A673 (cell line): ENCODE results near the gene MOB2. TPM values are rescaled to one million over a fixed set of nuclear protein-coding genes. Genes with fewer than 3 reads are reported as not detected.

Experiments
- BruUV-seq: library from RNA; stranded (reverse); fragments of 400-500 nt; replicated peaks from 2 replicates; lab custom pipeline; 2021; lab: Mats Ljungman, UMichigan
- CTCF ChIA-PET: fragments of 300-600 bp; sonication (Branson Sonifier 250); formaldehyde crosslinking; loops from one replicate; lab custom pipeline; 2022; ENCODE audit warnings: antibody characterized with exemption; lab: Charles Lee
- POLR2A ChIA-PET: fragments of 300-600 bp; sonication (Branson Sonifier 250); formaldehyde crosslinking; loops from one replicate; lab custom pipeline; 2022; ENCODE audit warnings: antibody characterized with exemption; ENCODE audit not compliant: low non-redundant PET; lab: Charles Lee
- DNase-seq: peaks from one replicate; pipeline ENCODE4 v3.0.0-alpha.2; 2015; ENCODE audit warnings: low spot score
- H3K27ac ChIP-seq: fragments of 200-600 bp; sonication (generic); 2 replicates; pipeline ENCODE4 v1.5.1; 2016; ENCODE audit warnings: mixed run types, low read depth, mild to moderate bottlenecking, mixed read lengths, antibody characterized with exemption, low read length; ENCODE audit not compliant: poor library complexity, severe bottlenecking
- H3K27me3 ChIP-seq: fragments of 200-600 bp; sonication (generic); replicated peaks from 2 replicates; pipeline ENCODE4 v1.6.1; 2017; ENCODE audit warnings: mixed run types, low read depth, mild to moderate bottlenecking, mixed read lengths, antibody characterized with exemption, low read length; ENCODE audit not compliant: insufficient read depth, poor library complexity
- H3K36me3 ChIP-seq: fragments of 200-600 bp; sonication (generic); 2 replicates; pipeline ENCODE4 v1.6.1; 2016; ENCODE audit warnings: mixed run types, mild to moderate bottlenecking, mixed read lengths, antibody characterized with exemption, low read length; ENCODE audit not compliant: insufficient read depth, poor library complexity, severe bottlenecking
- H3K4me1 ChIP-seq: fragments of 200-600 bp; sonication (generic); 2 replicates; pipeline ENCODE4 v1.6.1; 2017; ENCODE audit warnings: mixed run types, mild to moderate bottlenecking, mixed read lengths, antibody characterized with exemption, low read length; ENCODE audit not compliant: insufficient read depth, poor library complexity, severe bottlenecking
- H3K4me3 ChIP-seq: fragments of 200-600 bp; sonication (generic); 2 replicates; pipeline ENCODE4 v1.5.1; 2016; ENCODE audit warnings: low read depth, mixed run types, mild to moderate bottlenecking, mixed read lengths, low read length; ENCODE audit not compliant: poor library complexity, severe bottlenecking
- H3K9me3 ChIP-seq: fragments of 200-600 bp; sonication (generic); 2 replicates; pipeline ENCODE4 v1.6.1; 2016; ENCODE audit warnings: mixed run types, low read depth, mild to moderate bottlenecking, mixed read lengths, antibody characterized with exemption, low read length; ENCODE audit not compliant: poor library complexity, severe bottlenecking
- CTCF ChIP-seq: fragments of 300-800, 200-600 bp; sonication (generic); conservative IDR thresholded peaks from 2 replicates; pipeline ENCODE4 v1.5.1; 2017; ENCODE audit warnings: low read depth, mild to moderate bottlenecking, antibody characterized with exemption, low read length, moderate library complexity, mixed read lengths
- EZH2 ChIP-seq: fragments of 200-600 bp; sonication (generic); IDR thresholded peaks from 2 replicates; pipeline ENCODE4 v1.6.1; 2017; ENCODE audit warnings: borderline replicate concordance, low read depth, mild to moderate bottlenecking, mixed read lengths, antibody characterized with exemption, low read length; ENCODE audit not compliant: poor library complexity, severe bottlenecking
- intact Hi-C: fragments of 100-400 bp; cut with micrococcal nuclease; formaldehyde crosslinking; loops from one replicate; pipeline ENCODE4 v1.10.0; 2022; ENCODE audit not compliant: unreplicated experiment
- total RNA-seq: library from RNA; stranded (reverse); gene quantifications from 2 replicates; pipeline ENCODE4 v1.2.3, GENCODE V29; 2021

MOB2 gene
- total RNA-seq, 1 experiment from 2014 or later, result 14.7 TPM

DNA sequence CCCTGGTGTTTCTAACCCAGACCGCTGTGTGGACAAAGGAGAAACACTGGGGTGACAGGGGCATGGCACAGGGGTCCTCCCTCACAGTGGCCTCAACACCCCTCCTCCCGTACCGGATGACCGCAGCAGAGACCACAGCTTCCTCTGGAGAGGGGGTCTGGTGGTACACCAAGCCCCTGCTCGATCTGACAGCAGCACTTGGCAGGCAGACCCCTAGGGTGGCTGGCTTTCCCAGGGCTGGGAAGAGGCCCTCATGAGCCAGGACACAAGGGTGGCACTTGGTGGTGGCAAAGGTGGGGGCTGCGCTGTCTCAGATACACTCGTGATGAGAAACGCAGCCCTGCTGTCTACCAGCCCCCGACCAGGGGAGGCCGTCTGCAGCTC, 46.8 kb upstream of the MOB2 start:
- no peaks in the 10 kb centered on the region for H3K36me3 ChIP-seq
- H3K4me1 ChIP-seq, result peaks cover 6% of the 10 kb centered on the region
- CTCF ChIA-PET, result interaction anchor here (0.6 kb wide), 1 partner anchor 473 kb away, joined by 5 read pairs; no protein-coding TSS in a partner anchor
- H3K9me3 ChIP-seq, result no peaks in the 10 kb centered on the region
- POLR2A ChIA-PET, result no interaction called here
- TF ChIP-seq EZH2 (no peak), CTCF (no peak)
- BruUV-seq, result no TSS peak
- no peaks in the 10 kb centered on the region for H3K27me3 ChIP-seq
- intact Hi-C loops, result no loop called here
- DNase-seq, result no peak
- H3K4me3 ChIP-seq, result no peak overlapping the region
- H3K27ac ChIP-seq, result no peak overlapping the region

DNA sequence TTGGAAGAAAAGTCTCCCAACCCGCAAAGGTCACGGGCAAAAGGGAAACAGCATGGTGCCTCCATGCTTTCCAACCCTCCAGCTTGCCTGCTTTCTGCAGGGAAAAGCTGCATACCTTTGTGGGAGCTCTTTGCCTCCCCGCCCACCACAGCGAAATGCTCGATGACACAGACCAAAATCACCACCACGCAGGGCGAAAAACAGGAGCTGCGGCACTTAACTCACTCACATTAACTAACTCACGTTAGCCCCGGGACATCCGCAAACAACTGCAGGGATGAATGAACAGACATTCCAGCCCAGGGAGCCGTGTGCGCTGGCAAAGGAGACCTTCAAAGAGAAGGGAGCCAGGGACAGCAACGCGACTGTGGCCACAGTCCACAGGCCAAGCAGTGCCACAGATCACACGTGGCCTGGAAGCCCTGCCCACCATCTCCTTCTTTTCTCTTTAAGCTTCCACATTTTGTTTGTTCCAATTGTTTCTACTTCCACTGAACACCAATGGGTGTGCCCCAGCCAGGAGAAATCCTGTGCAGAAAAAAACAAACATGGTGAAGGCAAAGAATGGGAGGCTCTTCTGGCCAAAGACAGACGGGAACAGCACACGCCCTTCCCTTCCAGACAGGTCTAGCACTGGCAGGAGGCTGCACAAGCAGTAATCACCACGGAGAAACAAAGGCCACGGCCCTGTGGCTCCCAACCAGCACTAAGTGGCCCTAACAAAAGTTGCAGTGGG, 46.2 kb upstream of the MOB2 start:
- Histone ChIP-seq H3K27me3 (no peaks in the 10 kb centered on the region), H3K36me3 (no peaks in the 10 kb centered on the region), H3K4me1 (peaks cover 6% of the 10 kb centered on the region), H3K9me3 (no peaks in the 10 kb centered on the region), H3K27ac (no peak overlapping the region), H3K4me3 (no peak overlapping the region)
- intact Hi-C loops, result no loop called here
- ChIA-PET CTCF (interaction anchor here (0.6 kb wide), 1 partner anchor 473 kb away, joined by 5 read pairs; no protein-coding TSS in a partner anchor), POLR2A (no interaction called here)
- TF ChIP-seq CTCF (no peak), EZH2 (no peak)
- no TSS peak for BruUV-seq
- no peak for DNase-seq

GRCh38 chr11:1532014-1532586, 45.5 kb upstream of the MOB2 start:
- Histone ChIP-seq H3K27ac (no peak overlapping the region), H3K4me1 (peaks cover 6% of the 10 kb centered on the region), H3K9me3 (no peaks in the 10 kb centered on the region), H3K27me3 (no peaks in the 10 kb centered on the region), H3K36me3 (no peaks in the 10 kb centered on the region), H3K4me3 (no peak overlapping the region)
- no peak for DNase-seq
- intact Hi-C loops, result no loop called here
- no TSS peak for BruUV-seq
- TF ChIP-seq EZH2, result no peak
- TF ChIP-seq CTCF, result no peak
- ChIA-PET POLR2A (no interaction called here), CTCF (no interaction called here)
